GM12801 (cell line): ENCODE results near the gene MAP3K2.

Source experiments
- CTCF ChIP-seq: IDR thresholded peaks from one replicate; pipeline ENCODE4 v1.5.1; 2011; ENCODE audit warnings: control low read depth; ENCODE audit not compliant: insufficient read length; ENCODE audit errors: extremely low read depth

MAP3K2 gene

GRCh38 chr2:127387655-127388422, at the start of gene MAP3K2:
TSS of gene MAP3K2 (minus strand) at chr2:127387975. CDS start at chr2:127343129, 44,846 bp downstream.
- no peak for TF ChIP-seq CTCF

GRCh38 chr2:127437056-127437455, 49.3 kb upstream of the MAP3K2 start:
- TF ChIP-seq CTCF: no peak

- TF ChIP-seq CTCF: no peak
These were observed 46.7 kb upstream of the MAP3K2 start for GRCh38 chr2:127434515-127434914.

GRCh38 chr2:127431408-127432023, 43.7 kb upstream of the MAP3K2 start:
- no peak for TF ChIP-seq CTCF

GRCh38 chr2:127429844-127430425, 42.2 kb upstream of the MAP3K2 start:
- TF ChIP-seq CTCF: no peak

- TF ChIP-seq CTCF: no peak
These were observed 41.5 kb upstream of the MAP3K2 start for GRCh38 chr2:127429291-127429690.

- no peak for TF ChIP-seq CTCF
These were observed 41.0 kb upstream of the MAP3K2 start for GRCh38 chr2:127428815-127429109.
